ENCODE data around the gene BLOC1S5. TPM values are rescaled to one million over a fixed set of nuclear protein-coding genes. Genes with fewer than 3 reads are reported as not detected.

Gene BLOC1S5
- polyA plus RNA-seq, 1 donor (not counting 4 experiments of a cell fraction or from before 2014, with no cell fraction given) = 8.8 TPM

- Histone ChIP-seq H3K79me2 (ENCODE audit: control insufficient read depth, insufficient read depth, low read length) (peaks cover 7% of the 10 kb centered on the region), H3K9ac (ENCODE audit: control insufficient read depth, extremely low read depth, insufficient read depth, low read length) (no peak overlapping the region), H3K27me3 (ENCODE audit: control insufficient read depth, extremely low read depth, insufficient read depth, low read length) (no peaks in the 10 kb centered on the region), H3K27ac (ENCODE audit: control insufficient read depth, insufficient read depth, low read length) (no peak overlapping the region), H3K36me3 (ENCODE audit: control insufficient read depth in 2 of 2, extremely low read depth in 1 of 2, insufficient read depth in 2 of 2, low read length in 2 of 2) (peaks cover 3% of the 10 kb centered on the region in 2 experiments), H2AFZ (ENCODE audit: control insufficient read depth, low read length) (no peak overlapping the region), H3K4me3 (ENCODE audit: control insufficient read depth in 2 of 3, extremely low read depth in 1 of 3, insufficient read depth in 2 of 3, low read depth in 1 of 3, low read length in 3 of 3) (no peak overlapping the region), H3K9me3 (ENCODE audit: control insufficient read depth, low read depth, low read length) (no peaks in the 10 kb centered on the region), H3K4me1 (ENCODE audit: control insufficient read depth, extremely low read depth, insufficient read depth, low read length) (peaks cover 7% of the 10 kb centered on the region), H3K9me1 (ENCODE audit: control insufficient read depth, extremely low read depth, insufficient read depth, low read length) (no peaks in the 10 kb centered on the region), H4K20me1 (ENCODE audit: control insufficient read depth, extremely low read depth, insufficient read depth, low read length) (peaks cover 2% of the 10 kb centered on the region), H3K4me2 (ENCODE audit: control insufficient read depth, extremely low read depth, insufficient read depth, low read depth, low read length) (no peak overlapping the region)
- DNase-seq (ENCODE audit: low read depth, low spot score) (no peak), FAIRE-seq (no peak)
- TF ChIP-seq, protein P1, sequence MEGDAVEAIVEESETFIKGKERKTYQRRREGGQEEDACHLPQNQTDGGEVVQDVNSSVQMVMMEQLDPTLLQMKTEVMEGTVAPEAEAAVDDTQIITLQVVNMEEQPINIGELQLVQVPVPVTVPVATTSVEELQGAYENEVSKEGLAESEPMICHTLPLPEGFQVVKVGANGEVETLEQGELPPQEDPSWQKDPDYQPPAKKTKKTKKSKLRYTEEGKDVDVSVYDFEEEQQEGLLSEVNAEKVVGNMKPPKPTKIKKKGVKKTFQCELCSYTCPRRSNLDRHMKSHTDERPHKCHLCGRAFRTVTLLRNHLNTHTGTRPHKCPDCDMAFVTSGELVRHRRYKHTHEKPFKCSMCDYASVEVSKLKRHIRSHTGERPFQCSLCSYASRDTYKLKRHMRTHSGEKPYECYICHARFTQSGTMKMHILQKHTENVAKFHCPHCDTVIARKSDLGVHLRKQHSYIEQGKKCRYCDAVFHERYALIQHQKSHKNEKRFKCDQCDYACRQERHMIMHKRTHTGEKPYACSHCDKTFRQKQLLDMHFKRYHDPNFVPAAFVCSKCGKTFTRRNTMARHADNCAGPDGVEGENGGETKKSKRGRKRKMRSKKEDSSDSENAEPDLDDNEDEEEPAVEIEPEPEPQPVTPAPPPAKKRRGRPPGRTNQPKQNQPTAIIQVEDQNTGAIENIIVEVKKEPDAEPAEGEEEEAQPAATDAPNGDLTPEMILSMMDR (optimal IDR thresholded peaks at IDR 0.05 in 1 of 3, IDR thresholded peaks at IDR 0.05 in 1 of 3, conservative IDR thresholded peaks at IDR 0.05 in 1 of 3; ENCODE audit: extremely low read depth in 1 of 3, insufficient read depth in 2 of 3, low read length in 3 of 3) = no peak
- TF ChIP-seq EZH2 (IDR thresholded peaks at IDR 0.05; ENCODE audit: low read length) = no peak
- dilution Hi-C loops (cut with MboI; ENCODE audit: extremely low pct_ligation_motif_present, low sequenced_read_pairs) = no loop called here
Observed at GRCh38 chr6:8060346-8060745, 3.8 kb downstream of the BLOC1S5 start.

GRCh38 chr6:8059129-8059528 lies 5.1 kb downstream of the BLOC1S5 start:
- Histone ChIP-seq H3K36me3 (ENCODE audit: control insufficient read depth in 2 of 2, extremely low read depth in 1 of 2, insufficient read depth in 2 of 2, low read length in 2 of 2) (peaks cover 3% of the 10 kb centered on the region in 2 experiments), H3K4me1 (ENCODE audit: control insufficient read depth, extremely low read depth, insufficient read depth, low read length) (peaks cover 3% of the 10 kb centered on the region), H3K9ac (ENCODE audit: control insufficient read depth, extremely low read depth, insufficient read depth, low read length) (no peak overlapping the region), H3K9me3 (ENCODE audit: control insufficient read depth, low read depth, low read length) (no peaks in the 10 kb centered on the region), H3K27ac (ENCODE audit: control insufficient read depth, insufficient read depth, low read length) (no peak overlapping the region), H4K20me1 (ENCODE audit: control insufficient read depth, extremely low read depth, insufficient read depth, low read length) (peaks cover 2% of the 10 kb centered on the region), H3K4me2 (ENCODE audit: control insufficient read depth, extremely low read depth, insufficient read depth, low read depth, low read length) (no peak overlapping the region), H3K79me2 (ENCODE audit: control insufficient read depth, insufficient read depth, low read length) (peaks cover 7% of the 10 kb centered on the region), H2AFZ (ENCODE audit: control insufficient read depth, low read length) (no peak overlapping the region), H3K9me1 (ENCODE audit: control insufficient read depth, extremely low read depth, insufficient read depth, low read length) (no peaks in the 10 kb centered on the region), H3K27me3 (ENCODE audit: control insufficient read depth, extremely low read depth, insufficient read depth, low read length) (no peaks in the 10 kb centered on the region), H3K4me3 (ENCODE audit: control insufficient read depth in 2 of 3, extremely low read depth in 1 of 3, insufficient read depth in 2 of 3, low read depth in 1 of 3, low read length in 3 of 3) (no peak overlapping the region)
- FAIRE-seq = no peak
- dilution Hi-C loops (cut with MboI; ENCODE audit: extremely low pct_ligation_motif_present, low sequenced_read_pairs) = no loop called here
- no peak for TF ChIP-seq EZH2 (IDR thresholded peaks at IDR 0.05; ENCODE audit: low read length)
- TF ChIP-seq, protein P1 (optimal IDR thresholded peaks at IDR 0.05 in 1 of 3, IDR thresholded peaks at IDR 0.05 in 1 of 3, conservative IDR thresholded peaks at IDR 0.05 in 1 of 3; ENCODE audit: extremely low read depth in 1 of 3, insufficient read depth in 2 of 3, low read length in 3 of 3) = no peak
- no peak for DNase-seq (ENCODE audit: low read depth, low spot score)
